GM18499 (cell line): ENCODE measurements around the gene CPNE2.
"Not testable (repeated sequence)": the region's sequence is repeated elsewhere in the genome, so short reads cannot be mapped to it uniquely, and the experiment has no call there.

Source experiments
- ATAC-seq: cut with Tn5 transposase; IDR thresholded peaks from one replicate; pipeline ENCODE4 v1.9.1; 2021; ENCODE audit warnings: moderate number of reproducible peaks; ENCODE audit not compliant: insufficient read depth, unreplicated experiment

The CPNE2 gene

GRCh38 chr16:57187902-57188710, 95.7 kb downstream of the CPNE2 start:
- not testable (repeated sequence) for ATAC-seq

GRCh38 chr16:57188711-57189002, 96.3 kb downstream of the CPNE2 start:
- ATAC-seq, result no peak

GRCh38 chr16:57189527-57189926, 97.1 kb downstream of the CPNE2 start:
- ATAC-seq, result not testable (repeated sequence)

GRCh38 chr16:57190136-57190535, 97.8 kb downstream of the CPNE2 start:
- ATAC-seq, result no peak

GRCh38 chr16:57191056-57191571, 98.7 kb downstream of the CPNE2 start:
- no peak for ATAC-seq

GRCh38 chr16:57192146-57192545, 99.8 kb downstream of the CPNE2 start:
- no peak for ATAC-seq

GRCh38 chr16:57192720-57193486, 100.5 kb downstream of the CPNE2 start:
- ATAC-seq, result no peak

- ATAC-seq, result no peak
Observed at GRCh38 chr16:57194512-57194911, 102.1 kb downstream of the CPNE2 start.

GRCh38 chr16:57196286-57196685, 103.9 kb downstream of the CPNE2 start:
- ATAC-seq, result no peak

GRCh38 chr16:57196753-57197152, 104.4 kb downstream of the CPNE2 start:
- ATAC-seq, result no peak
